GM21423 (cell line): ENCODE data around the gene ESPNL.

Source experiments
- ATAC-seq: cut with Tn5 transposase; IDR thresholded peaks from one replicate; pipeline ENCODE4 v1.9.1; 2021; ENCODE audit warnings: mild to moderate bottlenecking, moderate library complexity; ENCODE audit not compliant: unreplicated experiment

Gene ESPNL

DNA sequence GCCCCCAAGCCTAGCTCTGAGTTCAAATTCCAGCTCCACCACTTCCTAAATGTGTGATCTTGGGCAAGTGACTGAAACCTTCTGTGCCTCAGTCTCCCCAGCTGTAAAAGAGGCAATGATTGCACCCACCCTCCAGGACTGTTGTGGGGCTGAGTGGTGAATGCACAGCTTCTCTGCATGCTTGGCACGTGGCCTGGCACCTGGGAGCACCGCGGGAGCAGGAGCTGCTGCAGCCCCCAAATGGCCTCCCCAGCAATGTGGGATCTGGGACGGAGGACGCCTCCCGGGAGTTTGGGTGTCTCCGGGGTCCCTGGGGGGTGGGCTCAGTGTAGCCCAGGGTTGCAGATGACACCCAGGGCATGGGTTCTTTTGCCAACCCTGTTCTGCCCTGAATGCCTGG is 39.9 kb downstream of the ESPNL start:
- ATAC-seq = no peak

DNA sequence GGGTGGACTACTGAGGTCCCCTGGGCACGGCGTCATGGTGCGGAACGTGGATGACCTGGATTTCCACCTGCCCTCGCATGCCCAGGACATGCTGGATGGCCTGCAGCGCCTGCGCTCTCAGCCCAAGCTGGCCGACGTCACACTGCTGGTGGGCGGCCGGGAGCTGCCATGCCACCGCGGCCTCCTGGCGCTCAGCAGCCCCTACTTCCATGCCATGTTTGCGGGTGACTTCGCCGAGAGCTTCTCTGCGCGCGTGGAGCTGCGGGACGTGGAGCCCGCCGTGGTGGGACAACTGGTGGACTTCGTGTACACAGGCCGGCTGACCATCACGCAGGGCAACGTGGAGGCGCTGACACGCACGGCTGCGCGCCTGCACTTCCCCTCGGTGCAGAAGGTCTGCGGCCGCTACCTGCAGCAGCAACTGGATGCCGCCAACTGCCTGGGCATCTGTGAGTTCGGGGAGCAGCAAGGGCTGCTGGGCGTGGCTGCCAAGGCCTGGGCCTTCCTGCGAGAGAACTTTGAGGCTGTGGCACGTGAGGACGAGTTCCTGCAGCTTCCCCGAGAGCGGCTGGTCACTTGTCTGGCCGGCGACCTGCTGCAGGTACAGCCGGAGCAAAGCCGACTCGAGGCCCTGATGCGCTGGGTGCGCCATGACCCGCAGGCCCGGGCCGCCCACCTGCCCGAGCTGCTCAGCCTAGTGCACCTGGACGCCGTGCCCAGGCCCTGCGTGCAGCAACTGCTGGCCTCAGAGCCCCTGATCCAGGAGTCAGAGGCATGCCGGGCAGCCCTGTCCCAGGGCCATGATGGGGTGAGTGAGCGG is 40.8 kb downstream of the ESPNL start:
- no peak for ATAC-seq

GRCh38 chr2:238141541-238142318 is 41.6 kb downstream of the ESPNL start:
- ATAC-seq = no peak

DNA sequence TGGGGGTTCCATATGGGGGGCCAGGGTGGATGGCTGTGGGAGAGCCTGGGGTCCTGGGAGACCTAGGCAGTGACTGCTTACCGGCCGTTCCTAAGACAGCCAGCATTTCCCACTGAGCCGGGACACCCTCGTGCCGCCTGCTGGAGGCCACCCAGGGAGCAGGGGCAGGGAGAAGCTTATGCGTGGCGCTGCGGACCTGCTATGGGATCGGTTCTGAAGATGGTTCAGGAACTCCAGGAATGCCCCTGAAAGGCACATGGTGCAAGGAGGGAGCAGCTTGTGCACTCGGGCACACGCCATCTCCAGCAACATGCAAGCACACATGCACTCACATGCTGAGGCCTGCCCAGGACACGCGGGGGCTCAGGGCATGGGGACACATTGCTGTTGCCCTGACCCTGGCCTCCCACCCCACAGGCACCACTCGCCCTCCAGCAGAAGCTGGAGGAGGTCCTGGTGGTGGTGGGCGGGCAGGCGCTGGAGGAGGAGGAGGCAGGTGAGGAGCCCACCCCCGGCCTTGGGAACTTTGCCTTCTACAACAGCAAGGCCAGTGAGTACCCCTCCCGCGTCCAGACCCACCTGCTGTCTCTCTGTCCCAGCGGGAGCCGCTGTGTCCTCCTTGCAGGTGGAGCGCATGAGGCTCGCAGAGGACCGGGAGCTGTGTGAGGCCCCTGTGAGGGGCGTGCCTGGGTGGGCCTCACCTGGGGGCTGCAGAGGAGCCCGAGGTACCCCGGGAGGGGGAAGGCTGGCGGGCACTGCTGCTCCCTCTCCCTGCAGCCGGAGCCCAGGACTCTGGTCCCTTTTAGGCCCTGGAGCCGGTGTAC is 42.5 kb downstream of the ESPNL start:
- ATAC-seq = no peak

DNA sequence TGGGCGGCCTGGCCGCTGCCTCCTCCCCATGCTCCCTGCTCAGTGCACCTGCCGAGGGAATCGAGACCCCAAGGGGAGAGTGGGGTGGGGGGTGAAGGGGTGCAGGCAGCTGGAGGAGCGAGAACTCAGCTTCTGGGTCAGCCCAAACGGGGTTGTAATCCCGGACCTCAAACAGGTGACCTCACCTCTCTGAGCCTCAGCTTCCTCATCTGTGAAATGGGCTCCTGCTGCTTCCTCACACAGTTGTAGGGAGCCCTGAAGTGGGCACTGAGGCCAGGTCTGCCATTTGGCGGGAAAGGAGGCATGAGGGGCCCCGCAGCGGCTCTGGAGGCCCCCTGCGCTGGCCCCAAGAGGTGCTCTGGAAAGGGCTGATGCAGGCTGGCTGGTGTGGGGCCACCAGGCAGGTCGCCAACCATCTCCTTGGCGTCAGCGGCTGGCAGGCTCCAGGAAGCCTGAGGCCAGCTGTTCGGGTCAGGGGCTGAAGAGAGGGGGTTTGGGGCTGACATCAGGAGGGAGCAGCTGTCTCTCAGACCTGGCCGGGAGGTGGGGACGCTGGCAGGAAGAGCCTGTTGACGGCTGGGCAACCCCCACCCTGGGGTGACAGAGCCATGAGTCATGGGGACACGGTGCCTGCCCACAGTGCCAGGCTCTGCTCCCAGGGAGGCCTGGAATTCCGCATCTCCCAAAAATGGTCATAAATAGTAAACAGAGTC is 43.3 kb downstream of the ESPNL start:
- no peak for ATAC-seq

- no peak for ATAC-seq
These were observed 44.1 kb downstream of the ESPNL start for GRCh38 chr2:238144262-238144661.

DNA sequence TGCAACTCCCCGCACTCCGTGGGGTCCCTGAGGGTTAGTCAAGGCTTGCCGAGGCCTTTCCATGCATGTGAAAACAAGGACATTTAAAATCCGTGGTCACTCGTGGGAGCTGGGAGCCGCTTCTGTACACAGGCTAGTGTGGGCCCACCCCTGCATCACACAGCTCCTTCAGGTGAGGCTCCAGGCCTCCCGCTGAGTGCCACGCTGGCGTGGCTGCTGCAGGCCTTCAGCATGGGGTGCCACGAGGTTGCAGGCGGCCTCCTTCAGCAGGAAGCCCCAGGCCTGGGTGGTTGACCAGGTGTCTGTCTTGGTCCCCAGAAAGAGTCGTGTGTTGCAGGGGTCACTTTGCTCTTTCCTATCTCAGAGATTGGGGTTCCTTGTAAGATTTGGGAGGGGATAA is 44.9 kb downstream of the ESPNL start:
- no peak for ATAC-seq

DNA sequence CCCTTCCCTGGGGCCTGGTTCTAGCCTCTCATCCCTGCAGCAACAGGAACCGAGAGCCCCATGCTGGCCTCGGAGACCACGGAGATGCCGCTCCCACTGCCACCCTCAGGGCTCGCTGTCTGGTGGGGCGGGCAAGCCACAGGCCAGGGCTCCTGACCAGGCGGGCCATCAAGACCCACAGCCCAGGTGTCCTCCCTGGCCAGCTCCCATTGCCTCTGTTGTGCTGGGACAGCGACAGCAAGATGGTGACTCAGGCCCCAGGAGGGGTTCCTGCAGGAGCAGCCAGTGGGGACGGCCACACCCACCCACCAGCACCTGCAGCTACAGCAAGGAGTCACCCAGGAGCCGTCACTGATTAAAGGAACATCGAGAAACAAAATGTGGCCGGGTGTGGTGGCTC is 45.7 kb downstream of the ESPNL start:
- ATAC-seq = no peak

GRCh38 chr2:238146884-238147544 is 46.9 kb downstream of the ESPNL start:
- no peak for ATAC-seq

- no peak for ATAC-seq
These were observed 48.8 kb downstream of the ESPNL start for GRCh38 chr2:238148981-238149380.

DNA sequence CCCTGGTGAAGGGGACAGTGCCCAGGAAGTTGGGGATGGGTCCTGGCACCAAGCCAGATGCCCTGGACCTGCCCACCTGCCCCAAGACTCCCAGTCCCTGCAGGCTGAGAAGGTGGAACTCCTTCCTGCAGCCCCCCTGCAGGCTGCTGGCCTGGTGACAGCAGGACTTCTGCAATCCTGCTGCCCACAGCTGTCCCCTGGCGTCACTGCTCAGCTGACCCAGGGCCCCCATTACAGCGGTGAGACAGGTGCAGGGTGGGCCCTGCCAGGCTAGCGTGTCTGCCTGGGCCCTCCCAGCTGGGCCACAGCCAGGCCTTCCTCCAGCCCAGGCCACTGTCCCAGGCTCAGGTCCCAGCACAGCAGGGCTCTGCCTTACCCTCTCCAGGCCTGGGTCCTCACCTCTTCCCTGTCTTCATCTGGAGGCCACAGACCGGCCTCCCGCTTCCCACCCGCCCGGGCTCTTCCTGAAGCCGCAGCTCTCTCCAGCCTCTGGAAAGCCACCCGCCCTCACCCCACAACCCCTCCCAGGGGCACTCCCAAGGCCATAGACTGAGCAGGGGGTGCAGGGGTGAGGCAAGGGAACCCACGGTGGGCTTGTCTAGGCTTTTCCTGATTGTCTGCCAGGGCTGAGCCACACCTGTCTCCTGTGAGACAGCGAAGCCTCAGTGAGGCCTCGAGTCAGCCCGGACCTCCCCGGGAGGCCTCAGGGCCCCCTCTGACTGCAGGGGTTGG is 49.9 kb downstream of the ESPNL start:
- no peak for ATAC-seq

- no peak for ATAC-seq
These were observed 50.5 kb downstream of the ESPNL start for GRCh38 chr2:238150686-238151085.

- ATAC-seq = no peak
These were observed 51.1 kb downstream of the ESPNL start for GRCh38 chr2:238151205-238151604.

DNA sequence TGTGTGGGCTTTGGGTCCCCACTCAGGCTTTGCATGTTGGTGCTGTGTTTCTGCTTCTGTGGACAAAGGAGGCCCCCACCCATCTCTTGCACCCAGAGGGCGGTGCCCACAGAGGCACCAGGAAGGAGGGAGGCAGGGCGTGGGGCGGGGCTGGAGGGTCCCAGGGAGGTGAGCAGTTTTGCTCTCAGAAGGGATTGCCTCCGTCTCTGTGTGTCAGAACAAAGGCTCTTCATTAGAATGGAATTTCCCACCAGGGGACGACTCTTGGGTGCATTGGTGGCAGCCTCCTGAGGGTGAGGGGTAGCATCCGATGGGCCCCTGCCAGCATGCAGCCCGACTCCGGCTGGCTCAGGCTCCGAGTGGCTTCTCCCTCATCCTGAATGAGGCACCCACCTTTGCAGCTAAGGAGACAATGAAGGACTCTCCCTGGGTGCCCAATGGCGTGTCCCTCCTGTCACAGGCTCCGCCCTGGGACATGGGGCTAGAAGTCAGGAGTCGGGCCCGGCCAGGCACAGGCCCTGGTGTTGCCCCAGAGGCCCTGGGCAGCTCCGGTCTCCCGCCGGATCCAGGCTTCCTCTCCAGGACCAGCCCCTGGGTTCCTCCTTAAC is 51.6 kb downstream of the ESPNL start:
- no peak for ATAC-seq

DNA sequence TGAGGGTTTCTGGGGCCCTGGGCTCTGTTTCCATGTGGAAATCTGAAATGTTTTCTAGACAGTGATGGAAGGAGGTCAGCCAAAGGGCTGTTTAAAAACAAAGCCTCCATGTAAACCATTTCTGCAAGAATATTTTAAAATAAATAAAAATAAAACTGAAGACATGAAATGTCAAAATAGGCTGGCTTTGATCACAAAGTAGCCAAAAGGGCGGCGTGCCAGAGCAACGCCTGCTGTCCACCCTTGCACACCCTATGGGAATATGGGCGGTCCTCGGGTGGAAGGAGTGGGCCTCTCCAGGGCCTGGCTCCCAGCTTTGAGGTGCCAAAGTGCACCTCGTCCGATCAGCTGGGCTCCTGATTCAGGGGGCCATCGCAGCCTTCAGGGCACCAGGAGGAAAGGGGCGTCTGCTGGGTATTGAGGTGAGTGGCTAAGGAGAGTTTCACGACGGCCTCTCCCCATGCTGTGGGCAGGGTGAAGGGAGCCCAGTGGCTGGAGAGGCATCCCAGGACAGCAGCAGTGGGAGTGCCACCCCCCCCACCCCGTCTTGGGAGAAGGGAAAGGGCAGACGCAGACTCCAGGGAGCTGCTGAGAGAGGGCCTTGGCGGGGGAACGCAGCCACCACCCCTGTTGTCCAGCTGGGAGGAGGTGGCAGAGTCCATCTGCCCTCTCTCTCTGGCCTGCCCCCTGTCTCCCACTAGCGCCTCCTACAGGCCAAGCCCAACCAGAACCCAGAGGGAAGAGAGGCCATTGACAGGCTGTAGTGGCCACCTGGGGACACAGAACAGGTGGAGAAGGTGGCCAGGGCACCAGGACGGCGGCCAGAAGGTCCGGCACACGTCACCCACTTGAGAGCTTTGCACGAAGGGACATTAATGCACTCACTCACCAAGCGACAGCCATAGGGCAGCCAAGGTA is 52.9 kb downstream of the ESPNL start:
- no peak for ATAC-seq

DNA sequence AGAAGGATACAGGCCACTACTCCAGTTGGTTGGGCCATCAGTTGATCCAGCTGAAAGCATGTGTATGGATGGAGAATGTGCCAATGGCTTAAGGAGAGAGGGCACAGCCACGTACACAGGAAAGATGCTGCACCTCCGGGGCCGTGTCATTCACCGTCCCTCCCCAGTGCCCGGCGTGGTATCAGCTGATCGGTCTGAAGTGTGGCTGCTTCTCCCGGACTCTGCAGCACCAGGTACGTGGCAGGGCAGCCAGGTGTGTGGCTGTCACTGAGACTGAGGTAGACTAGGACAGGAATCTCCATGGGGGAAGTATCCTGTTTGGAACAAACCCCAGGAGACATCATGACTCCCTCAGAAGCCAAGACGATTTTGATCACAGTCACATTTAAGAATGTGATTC is 54.4 kb downstream of the ESPNL start:
- no peak for ATAC-seq

DNA sequence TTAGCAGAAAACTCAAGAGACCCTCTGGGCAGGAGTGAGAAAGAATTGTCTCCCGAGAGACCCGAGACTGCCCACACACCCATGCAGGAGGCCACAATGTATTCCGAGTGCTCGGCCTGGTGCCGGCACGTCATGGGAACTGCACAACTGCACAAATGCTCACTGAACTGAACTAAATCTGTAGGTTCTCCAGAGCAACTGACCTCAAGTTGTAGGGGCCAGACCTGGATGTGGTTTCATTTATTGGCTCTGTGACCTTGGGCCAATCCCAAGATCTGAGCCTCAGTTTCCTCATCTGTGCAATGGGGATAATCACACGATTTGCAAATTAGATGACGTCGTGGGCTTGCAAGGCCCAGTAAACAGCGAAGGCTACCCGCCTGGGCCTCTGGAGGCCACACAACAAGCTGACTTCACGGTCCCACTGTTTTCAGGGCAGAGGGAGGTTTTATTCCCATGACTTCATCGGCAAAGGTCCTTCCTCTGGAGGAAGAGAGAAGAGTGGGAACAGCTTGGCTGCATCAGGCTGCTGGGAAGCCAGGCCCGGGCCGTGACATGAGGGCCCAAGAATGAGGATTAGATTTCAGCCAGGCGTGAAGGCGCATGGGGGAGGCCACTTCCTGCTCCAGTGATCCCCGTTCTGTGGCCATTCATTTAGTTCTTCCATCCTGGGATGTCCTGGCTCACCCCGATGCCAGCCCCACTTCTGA is 55.1 kb downstream of the ESPNL start:
- no peak for ATAC-seq
